NCI-H1417 (cell line): ENCODE data around the gene ANAPC10.
A peak's percentile ranks its signal among the peaks of the same experiment; 100 is the strongest.
"Not testable (repeated sequence)": the region's sequence is repeated elsewhere in the genome, so short reads cannot be mapped to it uniquely, and the experiment has no call there.

Experiments used
- DNase-seq, 3 experiments: peaks; one replicate each; lab custom pipeline; 2025; lab: John Stamatoyannopoulos, UW

ANAPC10 gene, protein sequence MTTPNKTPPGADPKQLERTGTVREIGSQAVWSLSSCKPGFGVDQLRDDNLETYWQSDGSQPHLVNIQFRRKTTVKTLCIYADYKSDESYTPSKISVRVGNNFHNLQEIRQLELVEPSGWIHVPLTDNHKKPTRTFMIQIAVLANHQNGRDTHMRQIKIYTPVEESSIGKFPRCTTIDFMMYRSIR

DNA sequence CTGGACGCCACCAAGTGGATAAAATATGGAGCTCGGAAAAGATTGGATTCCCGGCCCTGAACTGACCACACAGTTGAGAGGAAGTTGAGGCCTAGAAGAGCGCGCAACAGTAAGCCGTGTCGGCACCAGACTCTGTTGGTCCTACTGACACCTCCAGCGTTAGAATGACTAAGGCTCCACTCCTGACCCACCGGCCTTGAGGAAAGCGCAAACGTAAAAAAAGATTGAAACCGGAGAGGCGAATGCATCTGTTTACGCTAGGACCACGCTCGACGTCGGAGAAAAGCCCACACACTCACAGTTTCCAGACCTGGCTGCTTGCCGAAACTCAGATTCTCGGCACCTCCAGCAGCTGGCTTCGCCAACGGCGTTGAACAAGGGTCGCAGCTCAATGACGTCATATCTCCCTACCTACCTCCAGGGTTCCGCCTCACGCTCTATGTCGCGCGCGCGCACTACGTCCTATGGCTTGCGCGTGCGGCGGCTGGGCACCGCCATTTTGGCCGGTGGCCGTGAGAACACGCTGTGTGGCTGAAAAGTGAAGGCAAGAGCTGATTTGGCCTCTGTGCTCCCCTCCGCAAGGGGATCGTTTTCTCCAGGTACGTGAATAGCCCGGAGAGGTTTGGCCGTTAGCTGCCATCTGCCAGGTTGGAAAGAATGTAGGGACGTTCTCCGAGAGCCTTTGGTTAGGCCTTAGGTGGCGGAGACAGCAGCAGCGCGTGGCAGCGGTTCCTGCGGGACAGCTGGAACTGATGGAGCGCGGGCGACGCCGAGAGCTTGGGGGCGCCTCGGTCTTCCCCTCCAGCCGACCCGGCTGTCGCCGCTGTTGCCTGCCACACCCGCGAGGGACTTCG, at the start of gene ANAPC10, which contains the start of gene ABCE1:
Gene ANAPC10 (minus strand): TSS at position 376 of the 854 bp plus-strand sequence. CDS start 2,097 bp downstream, outside the sequence.
Gene ABCE1 (plus strand): TSS at position 491 of the 854 bp plus-strand sequence. CDS start 6,102 bp downstream, outside the sequence.
- peak; percentile 94 to 98 (median 96) for DNase-seq

DNA sequence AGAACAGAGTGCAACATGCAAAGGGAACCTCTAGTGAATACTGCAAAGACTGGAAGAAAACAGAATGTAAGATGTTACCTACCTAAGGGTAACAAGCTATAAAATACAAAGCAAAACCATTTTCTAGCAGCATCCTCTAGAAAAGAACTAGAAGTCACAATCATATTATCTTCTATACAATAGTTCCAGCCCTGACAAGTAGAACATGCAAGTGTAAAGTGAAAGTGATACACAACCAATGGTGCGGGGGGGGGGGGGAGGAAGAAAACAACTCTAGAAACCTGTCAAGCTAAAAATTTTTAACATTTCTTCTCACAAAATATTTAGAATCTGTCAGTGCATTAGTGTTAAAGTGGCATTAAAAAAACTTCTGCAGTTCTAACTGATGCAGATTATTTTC, 38.2 kb upstream of the ANAPC10 start:
- DNase-seq = not testable (repeated sequence)

DNA sequence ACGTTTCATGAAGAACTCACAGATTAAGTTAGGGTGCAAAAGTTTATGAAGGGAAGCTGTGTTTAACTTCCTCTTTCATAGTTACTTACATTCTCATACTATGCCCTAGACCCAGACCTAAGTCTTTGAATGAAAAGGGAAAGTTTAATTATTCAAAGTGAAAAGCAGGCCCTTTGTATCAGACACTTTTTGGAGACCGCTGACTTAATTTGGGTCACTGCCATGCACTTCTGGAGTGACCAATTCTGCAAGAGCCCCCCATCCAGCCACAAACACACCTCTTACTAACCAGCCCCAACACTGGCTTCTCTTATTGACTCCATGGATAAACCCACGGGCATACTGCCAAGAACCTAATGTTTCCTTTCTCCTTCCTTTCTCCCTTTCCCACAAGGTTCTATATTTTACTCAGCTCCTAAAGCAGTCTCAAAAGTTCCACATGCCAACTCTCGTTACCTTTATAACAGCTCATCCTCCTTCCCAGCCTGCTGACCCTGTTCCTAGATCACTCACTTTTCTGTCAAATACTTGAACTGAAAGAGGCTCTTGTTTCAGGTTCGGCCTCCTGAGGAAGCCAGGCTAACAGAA, 34.6 kb upstream of the ANAPC10 start:
- no peak for DNase-seq

DNA sequence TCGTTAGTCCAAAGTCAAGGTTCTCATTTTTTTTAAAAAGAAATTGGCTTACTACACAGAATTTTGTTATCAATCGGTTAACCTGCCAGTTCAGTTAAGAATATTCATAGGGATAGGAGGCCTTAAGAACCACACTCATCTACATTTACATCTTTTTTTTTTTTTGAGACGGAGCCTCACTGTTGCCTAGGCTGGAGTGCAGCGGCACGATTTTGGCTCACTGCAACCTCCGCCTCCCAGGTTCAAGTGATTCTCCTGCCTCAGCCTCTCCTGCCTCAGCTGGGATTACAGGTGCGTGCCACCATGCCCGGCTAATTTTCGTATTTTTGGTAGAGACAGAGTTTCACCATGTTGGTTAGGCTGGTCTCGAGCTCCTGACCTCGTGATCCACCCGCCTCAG, 33.9 kb upstream of the ANAPC10 start:
- no peak for DNase-seq

DNA sequence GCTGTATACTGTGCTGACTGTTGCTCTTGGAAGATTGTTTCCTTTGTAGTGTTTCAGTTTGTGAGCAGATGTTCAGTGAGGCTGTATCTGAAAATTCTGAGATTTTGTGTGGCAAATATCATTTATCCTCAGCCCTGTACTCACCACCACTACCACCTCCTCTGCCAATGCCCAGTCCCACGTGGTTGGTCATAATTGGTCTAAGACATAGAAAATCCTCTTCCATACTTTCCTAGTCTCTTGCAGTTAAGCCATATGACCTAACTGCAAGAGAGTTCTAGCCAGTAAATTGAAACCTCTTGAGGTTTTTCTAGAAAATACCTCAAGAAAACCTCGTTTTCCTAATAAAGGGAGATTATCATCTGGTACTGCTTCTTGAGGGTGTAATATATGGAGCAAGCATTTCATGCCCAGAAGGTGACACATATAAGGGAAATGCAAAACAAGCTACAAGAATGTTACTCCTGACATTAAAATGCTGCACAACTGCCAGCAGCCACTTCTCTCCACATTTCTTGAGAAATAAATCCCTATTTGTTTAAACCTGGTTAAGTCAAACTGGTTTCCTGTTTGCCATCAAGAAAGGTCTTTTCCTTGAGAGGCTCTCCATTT, 32.9 kb upstream of the ANAPC10 start:
- no peak for DNase-seq

DNA sequence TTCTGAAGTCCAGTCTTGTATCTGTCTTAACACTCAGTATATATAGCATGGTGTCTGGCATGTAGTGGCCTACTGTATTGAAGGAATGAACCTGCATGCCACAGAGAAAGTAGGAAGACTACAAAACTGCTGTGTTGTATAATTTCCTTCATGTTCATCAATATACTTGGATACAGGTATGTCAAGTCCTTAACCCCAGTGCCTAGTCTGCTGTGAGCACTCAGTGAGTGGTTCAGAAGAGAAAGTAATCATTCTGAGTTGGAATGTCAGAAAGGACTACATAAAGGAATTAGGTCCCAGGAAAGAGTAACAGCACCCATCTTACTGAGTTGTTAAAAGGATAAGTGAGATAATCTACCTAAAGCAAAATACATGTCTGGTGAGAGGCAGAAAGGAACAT, 32.1 kb upstream of the ANAPC10 start:
- DNase-seq = no peak

DNA sequence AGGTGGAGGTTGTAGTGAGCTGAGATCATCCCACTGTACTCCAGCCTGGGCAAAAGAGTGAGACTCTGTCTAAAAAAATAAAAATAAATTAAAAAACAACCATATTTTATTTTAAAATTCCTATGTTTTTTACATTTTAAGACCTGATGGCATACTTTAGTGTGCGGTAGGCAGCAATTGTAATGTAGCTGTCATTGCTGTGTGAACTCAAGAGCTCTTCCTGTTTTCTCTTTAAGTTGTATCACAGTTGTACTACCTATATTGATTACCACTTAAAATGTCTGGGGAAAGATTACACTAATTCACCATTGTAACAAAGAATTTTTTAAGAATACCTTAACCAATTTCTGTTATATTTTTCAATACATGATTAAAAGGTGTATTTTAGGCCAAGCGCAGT, 27.4 kb upstream of the ANAPC10 start:
- DNase-seq = no peak

DNA sequence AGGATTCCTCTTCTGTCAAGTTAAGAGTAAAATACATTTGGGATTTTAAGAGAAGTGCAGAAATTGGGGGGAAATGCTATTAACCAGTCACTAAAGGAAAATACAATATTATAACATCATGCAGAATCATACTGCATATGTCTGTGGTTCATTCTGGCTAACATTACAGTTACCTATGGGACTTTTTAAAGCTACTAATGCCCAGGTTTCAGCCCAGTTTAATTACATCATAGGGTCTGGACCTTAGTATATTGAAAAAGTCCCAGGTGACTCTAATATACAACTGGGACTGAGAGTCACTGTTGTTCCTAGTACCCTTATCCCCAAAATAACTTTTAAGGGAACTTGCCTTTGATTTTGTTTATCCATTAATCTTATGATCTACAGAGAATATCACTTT, 10.1 kb upstream of the ANAPC10 start:
- no peak for DNase-seq

DNA sequence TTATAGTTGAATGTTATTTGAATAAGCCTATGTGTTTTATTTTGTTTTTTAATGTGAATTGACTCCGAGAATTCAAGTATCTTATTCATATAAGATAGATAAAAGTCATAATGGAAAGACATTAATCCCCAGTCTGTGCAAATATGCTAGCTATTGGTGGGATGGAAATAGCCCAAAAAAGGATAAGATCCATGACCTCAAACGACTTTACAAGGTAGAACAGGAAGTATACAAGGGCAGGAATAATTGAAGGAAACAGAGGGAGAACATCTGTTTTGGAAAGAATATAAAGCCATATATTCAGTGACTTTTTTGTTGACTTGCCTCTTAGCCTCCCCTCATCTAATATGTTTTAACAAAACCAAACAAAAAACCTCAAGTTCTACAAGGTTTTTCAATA, 9.1 kb upstream of the ANAPC10 start:
- DNase-seq = no peak

DNA sequence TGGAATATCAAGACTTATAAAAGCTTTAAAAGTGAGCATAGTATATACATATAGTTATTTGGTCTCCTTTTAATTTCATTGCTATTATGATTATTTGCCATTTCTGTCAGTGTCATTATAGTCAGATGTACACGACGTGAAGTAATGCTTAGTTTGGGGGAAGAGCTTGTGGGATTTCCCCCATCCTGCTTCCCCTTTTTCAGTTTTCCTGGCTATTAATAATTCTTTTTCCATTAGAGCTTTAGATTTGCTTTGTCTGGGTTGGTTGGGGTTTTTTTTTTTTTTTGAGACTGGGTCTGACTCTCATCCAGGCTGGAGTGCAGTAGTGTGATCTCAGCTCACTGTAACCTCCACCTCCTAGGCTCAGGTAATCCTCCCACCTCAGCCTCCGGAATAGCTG, 5.5 kb upstream of the ANAPC10 start:
- no peak for DNase-seq

DNA sequence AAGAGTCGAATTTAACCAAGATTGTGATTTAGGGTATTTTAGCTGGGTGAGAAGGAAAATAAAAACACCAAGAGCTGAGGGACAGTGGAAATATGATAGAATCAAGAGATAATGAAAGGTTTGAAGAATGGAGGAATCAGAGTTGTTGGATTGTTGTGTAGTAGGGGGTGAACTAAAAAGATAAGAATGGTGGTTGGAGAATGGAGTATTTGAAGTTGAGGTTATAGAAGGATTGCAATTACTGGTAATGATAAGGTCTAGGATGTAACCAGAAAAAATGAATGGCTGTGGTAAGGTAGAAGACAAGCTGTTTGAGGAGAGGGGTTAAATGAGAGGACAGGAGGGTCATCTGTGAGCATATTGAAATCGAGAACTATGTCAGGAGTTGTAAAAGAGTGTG, 4.6 kb upstream of the ANAPC10 start:
- DNase-seq = no peak

DNA sequence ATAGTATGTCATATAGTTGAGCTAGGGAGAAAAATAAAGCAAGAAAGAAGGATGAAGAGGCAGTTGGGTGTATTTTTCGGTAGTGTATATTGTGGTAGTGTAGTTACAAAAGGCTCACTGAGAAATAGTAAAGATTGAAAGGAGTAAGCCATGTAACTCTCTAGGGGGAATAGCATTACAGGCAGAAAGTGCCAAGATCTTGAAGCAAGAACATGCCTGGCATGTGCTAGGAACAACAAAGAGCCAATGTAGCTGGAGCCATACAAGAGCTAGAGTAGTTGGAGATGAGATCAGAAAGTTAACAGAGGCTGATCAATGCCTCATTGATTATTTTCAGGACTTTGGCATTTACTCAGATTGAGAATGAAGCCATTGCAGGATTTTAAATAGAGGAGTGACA, 3.1 kb upstream of the ANAPC10 start:
- DNase-seq = no peak

DNA sequence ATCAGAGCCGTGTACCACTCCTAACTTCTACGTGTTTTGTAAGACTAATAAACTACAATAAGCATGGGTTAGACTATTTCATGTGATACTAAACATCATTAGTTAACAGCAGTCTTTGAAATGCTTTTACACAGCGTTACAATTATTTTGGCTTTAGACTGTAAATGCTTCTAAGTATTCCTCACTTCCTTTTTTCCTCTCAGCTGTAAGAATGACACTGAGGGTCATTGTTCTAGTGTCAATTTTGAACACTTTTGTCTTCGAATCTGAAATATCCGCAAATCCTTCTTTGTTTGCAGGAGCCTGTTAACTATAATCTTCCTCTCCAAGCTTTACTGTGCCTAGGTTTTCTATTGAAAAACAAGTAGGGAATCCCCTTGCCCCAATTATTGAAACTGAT, 1.7 kb upstream of the ANAPC10 start:
- DNase-seq = no peak

DNA sequence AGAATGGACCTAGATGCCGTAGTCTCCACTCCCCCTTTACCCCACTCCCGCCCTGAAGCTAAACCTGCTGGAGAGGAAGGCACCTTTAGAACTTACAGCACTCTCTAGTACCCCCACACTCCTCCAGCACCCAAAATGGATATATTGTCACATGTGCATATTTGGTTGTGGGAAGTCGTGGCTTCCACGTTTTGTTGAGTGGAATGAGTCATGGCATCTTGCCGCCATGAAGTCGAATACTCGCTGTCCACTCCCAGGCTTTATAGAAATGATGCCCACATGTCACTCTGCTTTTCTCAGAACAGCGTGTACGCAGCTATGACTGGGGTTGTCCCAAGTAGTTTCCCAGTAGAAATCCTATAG, 660 bp upstream of the ANAPC10 start:
- peak; percentile 1 to 71 (median 62) for DNase-seq

DNA sequence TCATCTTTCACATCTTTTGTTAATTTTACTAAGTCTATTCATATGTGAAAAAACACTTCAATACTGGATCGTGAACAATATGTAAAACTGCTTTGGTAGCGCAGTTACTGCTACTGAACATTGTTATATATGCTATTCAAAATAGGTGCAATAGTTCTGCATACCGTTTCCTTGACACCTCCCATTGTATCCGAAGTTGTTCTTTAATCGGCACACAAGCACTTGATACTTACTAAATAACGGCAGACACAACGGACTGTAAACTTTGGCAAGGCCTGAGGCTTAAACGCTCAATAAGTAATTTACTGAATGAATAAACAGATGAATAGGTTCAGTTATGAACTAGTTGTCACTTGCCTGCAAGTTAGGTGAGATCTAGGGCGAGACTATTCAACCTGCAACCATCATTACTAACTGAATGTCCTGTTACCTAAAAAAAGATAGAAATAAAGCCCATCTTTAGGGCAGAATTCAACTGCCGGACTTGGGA, 620 bp downstream of the ANAPC10 start:
- DNase-seq = no peak

DNA sequence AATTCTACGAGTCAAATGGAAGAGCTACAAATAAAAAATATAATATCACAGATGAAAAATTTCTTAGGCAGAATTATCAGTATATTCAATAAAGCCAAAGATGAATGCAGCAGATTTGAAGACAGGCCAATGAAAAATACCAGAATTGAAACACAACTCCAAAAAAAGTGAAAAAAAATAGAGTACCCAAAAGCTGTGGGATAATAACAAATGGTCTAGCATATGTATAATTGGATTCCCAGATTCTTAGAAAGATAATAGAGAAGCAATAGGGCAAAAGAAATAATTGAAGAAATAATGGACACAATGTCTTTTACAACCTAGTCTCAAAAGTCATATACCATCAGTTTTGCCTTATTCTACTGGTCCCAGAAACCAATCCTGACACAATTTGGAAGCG, 4.4 kb downstream of the ANAPC10 start:
- DNase-seq = no peak

DNA sequence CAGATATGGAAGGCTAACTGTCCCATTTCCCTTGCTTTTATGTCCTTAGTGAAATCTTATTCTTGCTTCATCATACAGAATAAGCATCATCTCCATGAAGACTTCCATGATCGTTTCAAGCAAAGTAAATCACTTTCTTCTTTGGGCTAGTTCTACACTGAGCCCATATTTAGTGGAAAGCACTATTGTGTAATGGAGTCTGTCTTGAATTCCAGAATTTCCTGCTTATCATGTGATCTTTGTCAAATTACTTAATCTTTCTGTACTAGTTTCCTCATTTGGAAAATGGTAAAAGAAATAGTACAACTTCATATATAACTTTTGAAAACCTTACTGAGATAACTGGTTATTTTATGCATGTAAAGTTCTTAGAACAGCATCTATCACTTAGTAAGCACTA, 7.6 kb downstream of the ANAPC10 start:
- DNase-seq = no peak

DNA sequence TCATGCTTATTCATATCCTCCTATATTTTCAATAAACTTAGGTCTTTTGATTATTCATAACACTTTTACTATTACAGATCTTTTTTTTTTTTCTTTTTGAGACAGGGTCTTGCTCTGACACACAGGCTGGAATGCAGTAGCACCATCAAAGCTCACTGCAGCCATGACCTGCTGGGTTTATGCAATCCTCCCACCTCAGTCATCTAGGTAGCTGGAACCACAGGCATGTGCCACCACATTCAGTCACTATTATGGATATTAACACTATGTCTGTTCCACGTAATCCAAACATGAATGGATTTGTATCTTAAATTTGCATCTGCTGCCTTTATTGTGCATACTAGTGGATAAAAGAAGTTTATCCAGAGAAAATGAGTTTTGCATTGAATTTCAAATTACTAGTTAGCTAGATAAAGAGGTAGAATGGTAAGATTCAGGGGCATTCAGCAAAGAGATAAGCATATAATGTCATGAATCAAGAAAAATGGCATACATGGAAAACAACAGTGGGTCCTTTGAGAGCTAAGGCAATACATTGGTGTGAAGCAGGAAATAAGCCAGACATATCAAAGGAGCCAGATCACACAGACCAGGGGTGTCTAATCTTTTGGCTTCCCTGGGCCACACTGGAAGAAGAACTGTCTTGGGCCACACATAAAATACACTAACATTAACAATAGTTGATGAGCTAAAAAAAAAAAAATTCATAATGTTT, 13.9 kb downstream of the ANAPC10 start:
- DNase-seq = no peak

DNA sequence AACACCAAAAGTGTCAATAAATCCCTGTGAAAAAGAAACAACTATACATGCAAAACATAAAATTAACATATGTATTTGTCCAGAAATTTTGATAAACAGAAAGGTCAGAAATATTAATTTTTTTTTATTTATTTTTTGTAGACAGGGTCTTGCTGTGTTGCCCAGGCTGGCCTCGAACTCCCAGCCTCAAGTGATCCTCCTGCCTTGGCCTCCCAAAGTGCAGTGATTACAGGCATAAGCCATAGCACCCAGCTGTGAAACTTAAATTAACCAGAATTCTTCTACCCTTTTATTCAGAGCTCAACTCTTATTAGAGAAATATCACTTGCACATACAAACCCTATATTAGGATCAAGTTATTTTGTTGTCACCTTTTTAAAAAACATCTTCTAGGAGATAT, 16.2 kb downstream of the ANAPC10 start:
- DNase-seq = no peak

DNA sequence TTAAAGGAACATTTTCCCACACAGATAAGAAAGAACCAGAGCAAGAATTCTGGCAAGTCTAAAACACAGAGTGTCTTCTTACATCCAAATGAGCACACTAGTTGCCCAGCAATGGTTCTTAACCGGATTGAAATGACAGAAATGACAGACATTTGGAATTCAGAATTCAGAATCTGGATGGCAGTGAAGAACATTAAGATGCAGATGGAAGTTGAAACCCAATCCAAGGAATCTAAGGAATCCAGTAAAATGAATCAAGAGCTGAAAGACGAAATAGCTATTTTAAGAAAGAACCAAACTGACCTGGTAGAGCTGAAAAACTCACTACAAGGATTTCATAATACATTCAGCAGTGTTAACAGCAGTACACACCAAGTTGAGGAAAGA, 21.5 kb downstream of the ANAPC10 start:
- no peak for DNase-seq

DNA sequence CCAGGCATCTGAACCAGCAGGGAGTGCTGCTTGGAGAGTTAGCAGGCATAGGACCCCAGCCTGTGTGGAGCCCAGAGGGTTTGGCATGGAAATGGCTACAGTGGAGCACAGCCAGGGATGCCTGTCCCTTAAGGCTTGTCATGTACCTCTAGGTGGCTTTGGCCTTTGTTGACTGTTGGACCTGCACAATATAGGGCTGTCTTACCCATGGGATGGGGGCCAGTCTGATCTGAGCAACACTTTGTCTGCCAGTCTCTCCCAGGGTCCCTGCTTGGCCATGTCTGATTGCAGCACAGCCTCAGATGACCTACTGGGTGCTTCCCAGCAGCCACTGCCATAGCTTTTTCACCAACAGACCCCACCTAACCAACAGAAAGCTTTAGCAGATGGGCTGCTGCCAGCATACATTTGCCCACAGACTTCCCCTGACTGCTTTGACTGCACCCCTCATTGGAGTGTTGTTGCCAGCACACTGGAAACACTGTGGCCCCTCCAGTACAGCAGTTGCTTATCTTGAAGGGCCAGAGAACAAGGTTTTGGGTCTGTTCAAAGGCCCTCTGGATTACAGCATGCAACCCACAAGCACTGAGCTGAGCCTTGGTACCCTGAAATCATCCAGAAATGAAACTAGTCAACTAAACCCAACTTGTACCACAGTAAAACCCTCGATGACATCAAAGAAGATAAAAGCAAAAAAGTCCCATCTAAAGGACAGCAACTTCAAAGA, 22.1 kb downstream of the ANAPC10 start:
- DNase-seq = no peak
